HG03139 (cell line): Measurements from ENCODE around the gene ZNF761.
"Not testable (repeated sequence)": the region's sequence is repeated elsewhere in the genome, so short reads cannot be mapped to it uniquely, and the experiment has no call there.

Experiments used
- ATAC-seq: cut with Tn5 transposase; IDR thresholded peaks from one replicate; pipeline ENCODE4 v1.9.1; 2021; ENCODE audit not compliant: unreplicated experiment

ZNF761 gene

GRCh38 chr19:53455828-53456227 is 24.0 kb downstream of the ZNF761 start:
- ATAC-seq, result no peak

- not testable (repeated sequence) for ATAC-seq
These were observed 28.4 kb downstream of the ZNF761 start for GRCh38 chr19:53460131-53460721.

- ATAC-seq, result no peak
These were observed 30.1 kb downstream of the ZNF761 start for GRCh38 chr19:53461866-53462265.

GRCh38 chr19:53462861-53463260 is 31.1 kb downstream of the ZNF761 start:
- no peak for ATAC-seq

- no peak for ATAC-seq
These were observed 31.5 kb downstream of the ZNF761 start for GRCh38 chr19:53463263-53463662.

GRCh38 chr19:53466726-53467484 is 35.1 kb downstream of the ZNF761 start:
- ATAC-seq, result no peak

GRCh38 chr19:53467485-53468262 is 35.9 kb downstream of the ZNF761 start, which contains the start of gene ZNF813:
ZNF813 (plus strand) TSS chr19:53467733; CDS start chr19:53483823, 16,090 bp downstream.
- ATAC-seq, result peak; percentile 83

- ATAC-seq, result not testable (repeated sequence)
These were observed 36.8 kb downstream of the ZNF761 start for GRCh38 chr19:53468628-53469027.

- no peak for ATAC-seq
These were observed 40.1 kb downstream of the ZNF761 start for GRCh38 chr19:53471916-53472315.

- ATAC-seq, result not testable (repeated sequence)
These were observed 43.0 kb downstream of the ZNF761 start for GRCh38 chr19:53474832-53475231.

- not testable (repeated sequence) for ATAC-seq
These were observed 43.7 kb downstream of the ZNF761 start for GRCh38 chr19:53475470-53475869.

GRCh38 chr19:53483751-53484150 is 52.0 kb downstream of the ZNF761 start:
- not testable (repeated sequence) for ATAC-seq

GRCh38 chr19:53485046-53486004 is 53.5 kb downstream of the ZNF761 start:
- no peak for ATAC-seq

- no peak for ATAC-seq
These were observed 60.4 kb downstream of the ZNF761 start for GRCh38 chr19:53492153-53492552.

GRCh38 chr19:53497311-53498023 is 65.7 kb downstream of the ZNF761 start:
- not testable (repeated sequence) for ATAC-seq

GRCh38 chr19:53498024-53498395 is 66.2 kb downstream of the ZNF761 start:
- not testable (repeated sequence) for ATAC-seq

GRCh38 chr19:53503151-53503550 is 71.4 kb downstream of the ZNF761 start:
- ATAC-seq, result not testable (repeated sequence)

GRCh38 chr19:53503671-53504364 is 72.0 kb downstream of the ZNF761 start:
- ATAC-seq, result not testable (repeated sequence)

GRCh38 chr19:53504365-53504703 is 72.5 kb downstream of the ZNF761 start:
- not testable (repeated sequence) for ATAC-seq
